Hippocampal formation (tissue), 2 donors: ENCODE results near the gene CHRNA4.
"Not testable (repeated sequence)": the region's sequence is repeated elsewhere in the genome, so short reads cannot be mapped to it uniquely, and the experiment has no call there.

ENCODE experiments used
- DNase-seq, 2 donors: peaks; one replicate each; lab custom pipeline; 2025; lab: John Stamatoyannopoulos, UW

CHRNA4 gene

GRCh38 chr20:63308218-63308911 is 52.8 kb downstream of the CHRNA4 start:
- no peak for DNase-seq

- no peak for DNase-seq
Measured at GRCh38 chr20:63307538-63308217, 53.5 kb downstream of the CHRNA4 start.

GRCh38 chr20:63306673-63307537 is 54.2 kb downstream of the CHRNA4 start:
- no peak for DNase-seq

- not testable (repeated sequence) for DNase-seq
Measured at GRCh38 chr20:63305933-63306672, 55.0 kb downstream of the CHRNA4 start.

GRCh38 chr20:63305393-63305792 is 55.8 kb downstream of the CHRNA4 start:
- DNase-seq: no peak

- no peak for DNase-seq
Measured at GRCh38 chr20:63303095-63303666, 58.0 kb downstream of the CHRNA4 start.

GRCh38 chr20:63301671-63302070 is 59.5 kb downstream of the CHRNA4 start:
- no peak for DNase-seq

GRCh38 chr20:63298731-63299312 is 62.3 kb downstream of the CHRNA4 start:
- DNase-seq: no peak

- DNase-seq: no peak
Measured at GRCh38 chr20:63297796-63298572, 63.2 kb downstream of the CHRNA4 start.

GRCh38 chr20:63297371-63297781 is 63.8 kb downstream of the CHRNA4 start:
- no peak for DNase-seq

GRCh38 chr20:63296531-63297299 is 64.4 kb downstream of the CHRNA4 start:
- no peak for DNase-seq

GRCh38 chr20:63295846-63296245 is 65.3 kb downstream of the CHRNA4 start:
- no peak for DNase-seq

- no peak for DNase-seq
Measured at GRCh38 chr20:63295422-63295821, 65.7 kb downstream of the CHRNA4 start.

GRCh38 chr20:63295018-63295417 is 66.1 kb downstream of the CHRNA4 start:
- DNase-seq: no peak

GRCh38 chr20:63294536-63294900 is 66.6 kb downstream of the CHRNA4 start:
- no peak for DNase-seq

GRCh38 chr20:63293871-63294535 is 67.1 kb downstream of the CHRNA4 start:
- DNase-seq: no peak

- DNase-seq: no peak
Measured at GRCh38 chr20:63293456-63293855, 67.7 kb downstream of the CHRNA4 start.
